ENCODE measurements around the gene TPCN2.

- no peak for TF ChIP-seq CTCF (IDR thresholded peaks at IDR 0.05)
- TF ChIP-seq POLR2A (IDR thresholded peaks at IDR 0.05; ENCODE audit: low read depth) = no peak
- TF ChIP-seq EP300 (IDR thresholded peaks at IDR 0.05) = no peak
- TF ChIP-seq POLR2AphosphoS5 (IDR thresholded peaks at IDR 0.05) = no peak
Measured at GRCh38 chr11:69040581-69041260, 8.0 kb upstream of the TPCN2 start.

Data from esophagus muscularis mucosa (tissue), 4 donors.